Testis (tissue), 3 donors: ENCODE results near the gene UTP11. TPM values are rescaled to one million over a fixed set of nuclear protein-coding genes. Genes with fewer than 3 reads are reported as not detected.

Experiments used
- DNase-seq: peaks from one replicate; pipeline ENCODE4 v3.0.0-alpha.2; 2019
- H3K27ac ChIP-seq, 2 donors: fragments of 200-600 bp; sonication (generic); one replicate each; pipeline ENCODE4 v1.5.1; 2019
- H3K27me3 ChIP-seq: fragments of 200-600 bp; sonication (generic); one replicate; pipeline ENCODE4 v1.5.1; 2019
- H3K36me3 ChIP-seq: fragments of 200-600 bp; sonication (generic); one replicate; pipeline ENCODE4 v1.5.1; 2017; ENCODE audit warnings: low read depth; ENCODE audit errors: missing control alignments
- H3K4me1 ChIP-seq: fragments of 200-600 bp; sonication (generic); one replicate; pipeline ENCODE4 v1.5.1; 2019
- H3K4me3 ChIP-seq, 2 donors: fragments of 200-600 bp; sonication (generic); one replicate each; pipeline ENCODE4 v1.5.1; 2017 to 2019
- H3K9me3 ChIP-seq: fragments of 200-600 bp; sonication (generic); one replicate; pipeline ENCODE4 v1.5.1; 2017
- CTCF ChIP-seq, 3 experiments: fragments of 450-650 bp in 2 of 3; fragments of 200-600 bp in 1 of 3; sonication (generic) in 1 of 3; IDR thresholded peaks; one replicate each; pipeline ENCODE4 v1.5.1; 2016 to 2019; ENCODE audit warnings: antibody characterized with exemption in 3 of 3, mild to moderate bottlenecking in 2 of 3, moderate library complexity in 1 of 3
- POLR2A ChIP-seq: fragments of 450-650 bp; IDR thresholded peaks from one replicate; pipeline ENCODE4 v1.6.1; 2017; ENCODE audit warnings: antibody characterized with exemption, mild to moderate bottlenecking, moderate library complexity
- WGBS, 2 donors: methylation state at CpG; one replicate each; pipeline ENCODE4 v1.1.5; 2018; 5-methylcytosine and 5-hydroxymethylcytosine counted together
- intact Hi-C: fragments of 100-400 bp; cut with DNase I; formaldehyde crosslinking; loops from one replicate; pipeline ENCODE4 v1.15.1; 2023; ENCODE audit warnings: low total_unique reads
- polyA plus RNA-seq: library from polyadenylated mRNA; stranded (reverse); fragments of 350-450 nt; fragmentation: Illumina TruSeq; extraction: RNeasy Lipid Tissue Mini Kit (QIAGEN cat#74804); gene quantifications from one replicate; pipeline ENCODE4 v1.2.3, GENCODE V29; 2014; ENCODE audit warnings: low read depth, low replicate concordance; ENCODE audit not compliant: insufficient read depth
- total RNA-seq, 2 donors: library from RNA; depleted of rRNA; stranded (reverse); fragments of >200 nt; gene quantifications; one replicate each; pipeline ENCODE4 v1.2.3, GENCODE V29; 2016

UTP11 gene
- total and polyA plus RNA-seq, 3 donors from 2014 or later: 35.6 to 43.3 (median 42.4) TPM

- Histone ChIP-seq H3K36me3 (no peaks in the 10 kb centered on the region), H3K4me3 (no peak overlapping the region), H3K27me3 (no peaks in the 10 kb centered on the region), H3K9me3 (no peaks in the 10 kb centered on the region), H3K27ac (peak overlapping the region; percentile 55 to 77), H3K4me1 (peaks cover 47% of the 10 kb centered on the region)
- intact Hi-C loops: no loop called here
- 74 to 82% methylated on average over 16 of the region's 16 CpGs for WGBS, 2 donors
- DNase-seq: no peak
- no peak for TF ChIP-seq POLR2A
- TF ChIP-seq CTCF (IDR thresholded peaks at IDR 0.05): no peak
These were observed 13.6 kb upstream of the UTP11 start for GRCh38 chr1:37998913-37999429.

GRCh38 chr1:37999430-38000232 is 12.9 kb upstream of the UTP11 start:
- TF ChIP-seq CTCF (IDR thresholded peaks at IDR 0.05) (no peak), POLR2A (no peak)
- Histone ChIP-seq H3K27ac (peak overlapping the region; percentile 55 to 77), H3K4me1 (peaks cover 49% of the 10 kb centered on the region), H3K4me3 (no peak overlapping the region), H3K36me3 (no peaks in the 10 kb centered on the region), H3K9me3 (no peaks in the 10 kb centered on the region), H3K27me3 (no peaks in the 10 kb centered on the region)
- WGBS, 2 donors: 26 to 31% methylated on average over 9 of the region's 9 CpGs
- intact Hi-C loops: no loop called here
- DNase-seq: peak; percentile 54

- Histone ChIP-seq H3K4me3 (no peak overlapping the region), H3K4me1 (peaks cover 44% of the 10 kb centered on the region), H3K27me3 (no peaks in the 10 kb centered on the region), H3K36me3 (no peaks in the 10 kb centered on the region), H3K27ac (peak overlapping the region; percentile 55 to 77), H3K9me3 (no peaks in the 10 kb centered on the region)
- no peak for DNase-seq
- WGBS, 2 donors: 24 to 35% methylated on average over 2 of the region's 2 CpGs
- TF ChIP-seq POLR2A: no peak
- TF ChIP-seq CTCF (IDR thresholded peaks at IDR 0.05): no peak
- intact Hi-C loops: no loop called here
These were observed 12.4 kb upstream of the UTP11 start for GRCh38 chr1:38000233-38000528.

GRCh38 chr1:38000529-38001455 is 11.7 kb upstream of the UTP11 start:
- intact Hi-C loops: no loop called here
- WGBS, 2 donors: 53% methylated on average over 8 to 13 of the region's 13 CpGs
- no peaks in the 10 kb centered on the region for H3K27me3 ChIP-seq
- TF ChIP-seq POLR2A: no peak
- TF ChIP-seq CTCF (IDR thresholded peaks at IDR 0.05): no peak
- H3K27ac ChIP-seq: peak overlapping the region; percentile 55 to 77
- DNase-seq: no peak
- H3K4me1 ChIP-seq: peaks cover 43% of the 10 kb centered on the region
- H3K4me3 ChIP-seq: no peak overlapping the region
- H3K9me3 ChIP-seq: no peaks in the 10 kb centered on the region
- no peaks in the 10 kb centered on the region for H3K36me3 ChIP-seq
